GM12875 (cell line): ENCODE data around the gene RAF1.

ENCODE experiments used
- H3K4me3 ChIP-seq: one replicate; pipeline ENCODE4 v1.5.1; 2011; ENCODE audit warnings: low read depth, low read length, control low read depth
- CTCF ChIP-seq: IDR thresholded peaks from 2 replicates; pipeline ENCODE4 v1.5.1; 2011; ENCODE audit warnings: low read depth, mild to moderate bottlenecking, control low read depth, inconsistent platforms, low read length, moderate library complexity, borderline replicate concordance; ENCODE audit not compliant: insufficient read depth

RAF1 gene

DNA sequence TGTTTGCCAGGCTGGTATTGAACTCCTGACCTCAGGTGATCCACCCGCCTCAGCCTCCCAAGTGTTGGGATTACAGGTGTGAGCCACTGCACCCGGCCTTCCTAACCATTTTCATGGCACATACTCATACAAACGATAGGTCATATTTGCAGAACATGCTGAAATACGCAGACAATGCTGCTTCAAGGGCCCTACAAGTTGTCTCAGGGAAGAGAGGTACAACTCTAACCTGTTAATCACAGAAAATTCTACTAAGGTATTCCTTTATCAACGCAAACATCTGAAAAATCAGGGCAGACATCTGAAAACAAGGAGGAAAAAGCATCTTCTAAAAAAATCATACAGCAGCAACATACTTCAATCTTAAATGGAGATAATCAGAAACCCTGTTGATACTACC, 39.9 kb downstream of the RAF1 start:
- TF ChIP-seq CTCF, result no peak
- no peak overlapping the region for H3K4me3 ChIP-seq

DNA sequence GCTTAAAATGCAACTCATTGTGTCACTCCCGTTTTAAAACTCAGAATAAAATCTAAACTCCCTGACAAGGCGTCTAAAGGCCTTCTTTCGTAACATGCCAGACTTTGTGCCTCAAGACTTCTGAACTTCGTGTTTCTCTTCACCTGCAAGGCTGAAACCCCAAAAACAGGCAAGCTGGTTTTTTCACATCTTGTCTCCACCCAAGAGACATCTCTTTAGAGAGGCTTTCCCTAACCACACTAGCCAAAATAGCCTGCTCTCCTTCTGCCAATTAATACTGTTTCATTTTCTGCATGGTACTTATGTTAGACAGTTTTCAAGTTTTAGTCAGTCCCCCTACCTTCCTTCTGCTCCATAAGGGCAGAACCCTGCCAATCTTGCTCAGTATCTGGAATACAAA, 41.6 kb downstream of the RAF1 start:
- no peak for TF ChIP-seq CTCF
- no peak overlapping the region for H3K4me3 ChIP-seq

GRCh38 chr3:12620729-12621128, 43.2 kb downstream of the RAF1 start:
- no peak overlapping the region for H3K4me3 ChIP-seq
- no peak for TF ChIP-seq CTCF

- no peak overlapping the region for H3K4me3 ChIP-seq
- no peak for TF ChIP-seq CTCF
Observed at GRCh38 chr3:12620305-12620704, 43.6 kb downstream of the RAF1 start.

- no peak for TF ChIP-seq CTCF
- no peak overlapping the region for H3K4me3 ChIP-seq
Observed at GRCh38 chr3:12618426-12618825, 45.5 kb downstream of the RAF1 start.

- no peak overlapping the region for H3K4me3 ChIP-seq
- no peak for TF ChIP-seq CTCF
Observed at GRCh38 chr3:12615266-12615665, 48.7 kb downstream of the RAF1 start.

GRCh38 chr3:12613250-12613649, 50.7 kb downstream of the RAF1 start:
- no peak overlapping the region for H3K4me3 ChIP-seq
- no peak for TF ChIP-seq CTCF
